GM19023 (cell line): Measurements from ENCODE around the gene COL20A1.
"Not testable (repeated sequence)": the region's sequence is repeated elsewhere in the genome, so short reads cannot be mapped to it uniquely, and the experiment has no call there.

Experiments used
- ATAC-seq: cut with Tn5 transposase; IDR thresholded peaks from one replicate; pipeline ENCODE4 v1.9.1; 2021; ENCODE audit warnings: mild to moderate bottlenecking, moderate library complexity; ENCODE audit not compliant: unreplicated experiment

COL20A1 gene

DNA sequence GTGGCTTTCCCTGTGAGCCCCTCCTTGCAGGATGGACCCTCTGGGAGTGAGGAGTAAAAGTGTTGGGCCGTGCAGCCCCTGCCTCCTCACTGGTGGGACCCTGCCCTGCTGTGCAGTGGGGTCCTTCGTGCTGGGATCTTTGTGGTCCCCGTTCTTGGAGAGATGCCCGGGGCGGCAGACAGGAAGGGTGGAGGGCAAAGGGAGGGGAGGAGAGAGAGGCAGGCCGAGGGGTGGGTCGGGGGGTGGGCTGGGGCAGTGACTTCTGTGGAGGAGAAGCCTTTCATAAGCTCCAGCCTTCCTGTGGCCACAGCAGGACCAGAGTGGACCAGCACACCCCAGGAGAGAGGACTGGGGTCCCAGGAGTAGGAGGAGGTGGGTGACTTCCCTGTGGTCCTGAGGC lies at the start of gene COL20A1:
Gene COL20A1 (plus strand): TSS at position 283 of the 400 bp plus-strand sequence. CDS start 1,922 bp downstream, outside the sequence.
- no peak for ATAC-seq

DNA sequence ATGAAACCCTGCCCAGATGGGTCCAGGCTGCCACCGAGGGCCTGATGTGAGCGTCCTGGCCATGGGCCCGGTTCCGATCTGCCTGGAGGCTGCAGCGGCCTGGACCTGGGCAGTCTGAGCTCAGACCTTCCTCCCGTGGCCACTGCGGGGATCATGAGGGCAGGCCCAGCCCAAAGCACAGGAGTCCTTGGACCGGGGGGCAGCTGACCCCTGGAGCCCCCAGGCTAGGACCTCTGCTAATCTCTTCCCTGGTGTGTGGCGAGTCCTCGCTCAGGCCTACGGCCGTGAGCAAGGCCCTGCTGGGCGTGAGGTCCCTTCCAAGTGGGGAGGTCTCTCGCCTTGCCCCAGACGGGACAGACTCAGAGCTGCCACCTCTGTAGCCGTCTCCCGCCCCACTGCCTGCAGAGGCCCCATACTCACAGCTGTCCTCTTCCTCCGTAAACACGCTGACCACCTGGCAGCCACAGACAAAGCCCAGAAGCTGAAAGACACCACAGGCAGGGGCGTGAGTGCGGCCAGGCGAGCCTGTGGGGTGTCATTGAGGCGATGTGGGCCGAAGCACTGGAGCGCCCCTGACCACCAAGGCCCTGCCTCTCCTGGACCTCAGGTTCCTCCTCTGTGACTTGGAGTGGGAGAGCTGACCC lies 49.3 kb upstream of the COL20A1 start:
- ATAC-seq = no peak

DNA sequence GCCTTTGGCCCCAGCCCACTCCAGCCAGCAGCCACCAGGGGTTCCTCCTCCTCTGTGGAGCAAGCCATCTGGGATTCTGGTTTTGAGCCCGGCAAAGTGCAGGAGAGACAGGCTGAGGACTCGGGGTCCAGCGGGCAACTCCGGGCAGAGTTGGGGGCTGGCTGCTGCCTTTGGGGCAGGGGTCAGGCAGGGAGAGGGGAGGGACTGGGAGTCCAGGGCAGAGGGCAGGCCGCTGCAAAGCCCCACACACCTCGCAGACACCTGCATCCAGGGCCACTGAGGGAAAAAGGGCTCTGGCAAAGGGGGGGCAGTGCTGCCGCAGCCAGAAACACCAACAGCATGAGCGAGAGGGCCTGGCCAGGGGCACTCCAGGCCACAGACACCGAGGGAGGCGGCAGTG lies 48.5 kb upstream of the COL20A1 start:
- no peak for ATAC-seq

DNA sequence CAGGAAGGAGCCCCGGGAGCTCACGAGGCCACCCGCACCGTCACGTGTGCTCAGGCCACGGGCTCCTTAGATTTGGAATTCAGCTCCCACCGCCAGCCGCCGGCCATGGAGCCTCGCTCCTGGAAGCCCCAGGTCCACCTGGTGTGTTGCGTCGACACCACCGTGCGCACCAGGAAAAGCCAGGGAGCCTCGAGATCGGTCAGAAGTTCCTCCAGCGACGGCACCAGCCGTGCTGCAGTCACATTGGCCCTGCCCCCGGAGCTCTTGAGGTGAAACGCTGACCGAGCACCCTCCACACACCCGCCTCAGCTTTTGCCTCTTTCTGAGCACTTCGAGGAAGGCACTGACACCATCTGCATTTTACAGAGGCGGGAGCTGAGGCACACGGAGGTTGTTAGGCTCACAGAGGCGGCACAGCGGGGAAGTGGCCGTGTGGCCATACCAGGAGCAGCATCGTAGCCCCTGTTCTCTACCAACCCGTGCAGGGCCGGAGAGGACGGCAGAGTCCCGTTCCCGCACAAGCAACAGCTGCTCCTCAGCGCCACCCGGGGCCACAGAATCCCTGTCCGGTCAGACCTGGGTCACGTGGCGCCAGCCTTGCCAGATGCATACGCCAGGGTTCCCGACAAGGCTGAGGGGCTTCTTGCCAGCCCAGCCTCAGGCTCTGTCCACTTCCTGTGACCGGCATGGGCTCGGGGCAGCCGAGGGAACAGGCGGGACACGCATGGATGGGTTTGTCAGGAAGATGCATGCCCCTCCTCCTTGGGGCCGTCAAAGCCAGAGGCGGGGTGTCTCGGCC lies 46.3 kb upstream of the COL20A1 start:
- ATAC-seq = no peak

DNA sequence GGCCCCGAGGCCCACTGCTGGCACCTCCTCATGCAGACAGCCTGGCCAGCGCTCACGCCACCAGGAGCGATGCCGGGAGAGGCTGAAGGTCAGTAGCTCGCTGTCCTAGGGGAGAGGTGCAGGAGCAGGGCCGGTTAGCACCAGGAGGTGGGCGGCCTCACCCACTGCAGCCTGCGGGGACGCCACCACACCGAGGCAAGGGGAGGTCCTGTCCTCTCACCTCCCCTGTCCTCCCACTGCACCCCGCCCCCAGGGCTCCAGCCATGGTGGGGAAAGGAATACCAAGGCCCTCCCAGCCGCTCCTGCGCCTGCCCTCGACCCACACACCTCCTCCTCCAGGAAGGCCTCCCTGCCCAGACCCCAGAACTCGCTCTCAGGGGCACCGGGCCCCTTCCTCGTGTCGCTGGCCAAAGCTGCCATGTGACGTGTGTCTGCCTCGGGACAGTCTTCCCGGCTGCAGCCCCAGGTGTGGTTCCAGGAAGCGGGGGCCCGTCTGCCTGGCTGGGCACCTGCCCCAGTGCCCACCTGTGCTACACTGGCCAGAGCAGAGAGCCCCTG lies 45.2 kb upstream of the COL20A1 start:
- ATAC-seq = no peak

DNA sequence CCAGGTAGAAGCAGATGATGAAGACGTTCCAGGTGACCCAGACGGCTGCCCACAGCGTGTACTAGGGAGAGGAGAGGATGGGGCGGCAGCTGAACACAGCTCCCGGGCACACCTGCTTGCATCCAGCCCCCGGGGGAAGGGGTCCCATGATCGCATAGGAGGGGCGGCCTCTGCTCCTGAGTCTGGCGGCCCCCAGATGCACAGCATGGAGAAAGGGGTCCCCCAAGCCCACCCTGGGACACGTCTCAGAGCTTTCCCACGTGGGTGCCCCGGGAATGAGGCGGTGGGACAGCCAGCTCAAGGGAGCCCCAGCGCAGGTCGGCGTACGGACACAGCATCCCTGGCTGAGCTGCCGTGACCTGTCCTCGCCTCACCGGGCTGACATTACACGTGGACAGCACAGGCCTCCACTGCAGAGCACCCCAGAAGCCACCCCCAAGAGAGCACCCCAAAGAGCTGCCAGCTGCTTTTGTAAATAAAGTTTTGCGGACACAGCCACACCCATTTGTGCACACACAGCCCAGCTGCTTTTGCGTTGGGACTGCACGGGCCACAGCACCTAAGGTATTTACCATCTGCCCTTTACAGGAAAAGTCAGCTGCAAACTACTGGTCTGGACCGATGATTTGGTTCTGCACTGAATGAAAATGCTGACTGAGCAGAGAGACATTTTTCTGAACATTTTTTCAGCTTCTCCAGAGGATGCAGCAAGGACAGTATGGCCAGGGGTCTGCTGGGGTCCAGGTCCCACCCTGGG lies 44.0 kb upstream of the COL20A1 start:
- no peak for ATAC-seq

DNA sequence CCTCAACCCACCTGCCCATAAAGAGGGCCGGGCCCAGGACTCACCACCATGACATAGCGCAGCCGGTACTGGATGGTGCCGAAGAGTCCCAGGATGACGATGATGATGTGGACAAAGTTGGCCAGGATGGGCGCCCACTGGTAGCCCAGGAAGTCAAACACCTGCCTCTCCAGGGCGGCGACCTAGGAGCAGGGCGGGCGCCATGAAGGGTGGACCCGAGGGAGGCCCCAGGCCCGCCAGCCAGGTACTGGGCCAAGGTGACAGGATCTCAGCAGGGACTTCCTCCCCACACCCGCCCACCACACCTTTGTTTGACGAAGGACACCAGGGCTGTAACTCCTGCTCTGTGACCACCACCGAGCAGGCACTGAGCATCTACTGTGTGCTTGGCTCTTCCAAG lies 43.1 kb upstream of the COL20A1 start:
- no peak for ATAC-seq

DNA sequence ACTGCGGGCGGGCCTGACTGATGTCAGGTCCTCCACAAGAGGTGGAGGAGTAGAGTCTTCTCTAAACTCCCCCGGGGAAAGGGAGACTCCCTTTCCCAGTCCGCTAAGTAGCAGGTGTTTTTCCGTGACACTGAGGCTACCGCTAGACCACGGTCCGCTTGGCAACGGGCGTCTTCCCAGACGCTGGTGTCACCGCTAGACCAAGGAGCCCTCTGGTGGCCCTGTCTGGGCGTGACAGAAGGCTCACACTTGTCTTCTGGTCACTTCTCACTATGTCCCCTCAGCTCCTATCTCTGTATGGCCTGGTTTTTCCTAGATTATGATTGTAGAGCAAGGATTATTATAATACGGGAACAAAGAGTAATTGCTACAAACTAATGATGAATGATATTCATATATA lies 41.6 kb upstream of the COL20A1 start:
- ATAC-seq = not testable (repeated sequence)

DNA sequence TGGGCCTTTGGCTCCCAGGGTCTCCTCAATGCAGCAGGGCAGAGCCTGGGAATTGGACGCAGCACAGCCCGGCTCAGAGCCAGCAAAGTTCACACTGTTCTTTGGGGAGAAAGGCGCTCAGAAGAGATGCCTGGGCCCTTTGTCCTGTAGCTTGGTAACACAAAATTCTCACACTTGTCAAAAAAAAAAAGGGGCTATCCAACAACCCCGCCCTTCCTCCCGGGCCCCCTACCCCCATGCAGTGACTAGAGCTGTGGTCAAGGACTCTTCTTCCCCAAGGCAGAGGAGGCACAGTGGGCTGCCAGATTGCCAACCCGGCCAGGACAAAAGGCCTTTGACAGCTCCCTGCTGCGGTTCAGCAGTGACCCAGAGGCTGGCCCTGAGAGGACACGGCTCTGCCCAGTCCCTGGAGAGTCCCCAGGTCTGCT lies 40.7 kb upstream of the COL20A1 start:
- no peak for ATAC-seq

DNA sequence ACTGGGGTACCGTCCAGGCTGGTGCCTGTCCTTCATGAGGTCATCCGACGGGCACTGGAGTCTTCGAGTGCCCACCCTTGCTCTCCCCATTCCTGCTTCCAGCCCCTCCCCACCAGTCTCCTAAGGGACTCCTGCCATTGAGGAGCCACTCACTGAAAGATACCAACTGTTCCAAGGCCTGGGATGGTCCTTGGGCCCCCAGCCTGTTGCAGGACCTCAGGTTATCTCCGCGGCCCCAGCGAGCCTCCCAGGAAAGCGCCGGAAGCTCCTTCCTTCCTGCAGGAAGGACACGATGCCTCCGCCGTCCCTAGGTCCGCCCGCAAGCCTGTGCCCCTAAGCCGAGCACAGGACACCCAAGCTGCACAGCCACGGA lies 39.9 kb upstream of the COL20A1 start:
- ATAC-seq = no peak

DNA sequence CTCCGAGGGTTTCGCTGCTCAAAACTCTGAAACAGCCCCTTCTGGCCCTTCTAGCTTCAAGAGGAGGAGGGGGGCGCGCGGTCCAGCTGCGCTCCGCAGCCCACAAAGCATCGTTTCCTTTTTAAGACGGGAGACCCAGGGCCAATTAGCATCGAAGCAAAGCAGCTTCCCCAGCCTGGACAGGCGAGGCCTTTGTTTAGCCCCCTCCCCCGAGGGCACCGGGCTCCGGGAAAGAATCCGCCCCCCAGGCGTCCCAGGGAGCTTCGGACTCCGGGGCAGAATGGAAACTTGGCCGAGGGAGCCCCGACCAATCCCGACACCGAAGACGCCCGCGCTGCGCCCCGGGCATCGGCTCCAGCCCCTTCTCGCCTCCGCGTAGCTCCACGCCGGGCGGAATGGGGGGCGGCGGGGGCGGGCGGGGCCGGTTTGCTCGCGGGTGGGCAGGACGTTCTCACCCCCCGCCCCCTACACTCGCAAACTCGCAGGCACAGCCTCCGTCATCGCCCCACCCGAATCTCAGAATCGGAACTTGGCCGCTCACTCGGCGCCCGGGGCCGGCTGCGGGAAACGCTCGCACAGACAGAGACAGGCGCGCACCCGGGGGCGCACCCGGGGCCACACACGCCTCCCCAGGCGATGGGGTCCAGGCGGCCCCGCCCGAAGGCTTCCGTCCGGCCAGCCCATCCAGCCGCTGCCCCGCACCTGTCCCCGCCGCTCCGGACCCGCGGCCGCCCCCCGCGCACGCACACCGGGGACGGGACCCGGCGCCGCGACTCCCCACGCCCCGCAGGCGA lies 39.4 kb upstream of the COL20A1 start:
- ATAC-seq = no peak

DNA sequence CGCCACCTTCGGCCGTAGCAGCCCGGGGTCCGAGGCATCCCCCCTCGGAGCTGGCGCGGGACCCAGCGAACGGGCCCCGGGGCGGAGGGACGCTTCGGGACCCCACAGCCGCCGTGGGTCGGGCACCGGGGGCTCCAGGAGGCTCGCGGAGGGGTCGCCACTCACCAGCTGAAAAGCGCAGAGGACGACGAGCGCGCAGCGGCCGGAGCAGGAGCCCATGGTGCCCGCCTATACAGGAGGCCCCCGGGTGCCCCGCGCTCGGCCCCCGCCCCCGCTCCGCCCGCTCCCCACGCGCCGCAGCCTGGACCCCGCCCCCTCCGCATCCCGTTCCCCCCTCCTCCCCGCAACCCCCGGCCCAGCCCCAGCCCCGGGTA lies 38.8 kb upstream of the COL20A1 start, which contains the start of gene NKAIN4:
Gene NKAIN4 (minus strand): TSS at position 232 of the 374 bp plus-strand sequence. CDS start 13 bp downstream, at position 219.
- no peak for ATAC-seq

DNA sequence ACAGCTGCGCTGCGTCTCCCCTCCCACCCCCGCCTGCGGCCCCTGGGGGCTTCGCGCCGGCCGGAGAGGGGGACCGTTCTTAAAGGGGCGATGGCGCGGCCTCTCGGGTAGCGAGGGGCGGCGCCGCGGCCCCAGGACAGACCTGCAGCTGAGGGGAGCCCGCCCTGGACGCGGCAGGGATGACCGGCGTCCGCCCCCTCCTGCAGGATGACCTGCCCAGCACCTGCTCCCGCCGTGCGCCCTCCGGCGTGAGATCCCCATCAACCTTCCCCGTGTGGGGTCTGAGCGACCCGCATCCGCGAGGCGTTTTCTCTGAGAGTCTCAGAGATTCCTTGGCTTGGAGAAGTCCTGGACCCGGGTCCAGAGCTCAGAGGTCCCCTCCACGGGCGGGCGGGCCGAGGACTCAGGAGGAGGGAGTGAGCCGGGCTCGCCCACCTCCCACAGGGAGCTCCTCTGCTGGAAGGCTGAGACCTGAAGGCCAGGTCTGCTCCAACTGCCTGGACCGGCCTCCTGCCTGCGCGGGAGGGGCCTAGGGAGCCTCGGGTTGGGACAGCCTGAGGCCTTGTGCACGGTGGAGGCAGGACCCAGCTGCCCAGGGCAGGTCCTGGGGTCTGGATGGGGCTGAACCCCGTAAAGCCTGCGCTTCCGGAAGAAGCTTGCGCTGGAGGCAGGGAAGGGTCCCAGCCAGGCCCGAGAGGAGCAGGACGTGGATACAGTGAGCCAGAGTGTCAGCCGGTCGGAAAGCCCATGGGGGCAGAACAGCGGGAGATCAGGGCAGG lies 38.2 kb upstream of the COL20A1 start:
- ATAC-seq = no peak

DNA sequence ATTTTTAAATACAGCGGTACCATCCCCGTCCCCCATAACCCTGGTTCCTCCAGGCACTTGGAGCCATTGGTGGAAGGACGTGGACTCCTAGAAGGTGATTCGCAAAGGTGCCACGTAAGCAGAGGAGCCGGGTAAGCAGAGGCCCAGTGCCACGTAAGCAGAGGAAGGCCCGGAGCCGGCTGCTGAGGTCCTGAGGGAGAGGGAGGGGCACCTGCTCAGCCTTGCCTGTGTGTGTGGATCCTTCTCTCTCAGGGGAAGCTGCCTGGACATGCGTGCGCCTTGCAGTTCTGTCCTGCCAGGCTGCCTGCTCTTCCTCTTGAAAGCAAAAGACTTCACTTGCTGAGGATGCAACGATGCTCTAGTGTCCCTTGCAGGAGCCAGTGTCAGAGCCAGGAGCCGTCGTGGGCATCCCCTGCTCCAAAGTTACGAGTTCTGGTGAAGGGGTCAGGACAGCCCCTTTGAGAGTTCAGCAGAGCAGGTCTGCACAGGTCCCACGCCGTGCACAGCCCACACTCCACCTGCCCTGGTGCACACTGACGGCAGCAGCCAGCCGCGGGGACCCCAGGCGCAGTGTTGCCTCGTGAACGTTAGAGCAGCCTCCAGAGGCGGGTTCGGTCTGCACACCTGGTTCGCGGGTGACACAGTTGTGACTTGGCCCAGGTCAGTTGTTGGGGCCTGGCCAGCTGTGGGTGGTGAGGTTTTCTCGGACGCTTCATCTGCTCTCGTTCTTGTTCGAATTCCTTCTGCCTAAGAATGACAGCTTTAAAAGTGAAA lies 36.9 kb upstream of the COL20A1 start:
- no peak for ATAC-seq

DNA sequence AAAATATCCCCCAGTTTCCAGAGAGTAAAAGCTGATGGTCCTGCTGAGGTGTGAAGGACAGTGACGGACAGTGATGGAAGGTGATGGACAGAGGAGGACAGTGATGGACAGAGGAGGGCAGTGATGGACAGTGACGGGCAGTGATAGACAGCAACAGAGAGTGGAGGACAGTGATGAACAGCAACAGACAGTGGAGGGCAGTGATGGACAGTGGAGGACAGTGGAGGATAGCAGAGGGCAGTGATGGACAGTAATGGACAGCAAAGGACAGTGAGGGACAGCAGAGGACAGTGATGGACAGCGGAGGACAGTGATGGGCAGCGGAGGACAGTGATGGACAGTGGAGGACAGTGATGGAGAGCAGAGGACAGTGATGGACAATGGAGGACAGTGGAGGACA lies 36.0 kb upstream of the COL20A1 start:
- no peak for ATAC-seq

DNA sequence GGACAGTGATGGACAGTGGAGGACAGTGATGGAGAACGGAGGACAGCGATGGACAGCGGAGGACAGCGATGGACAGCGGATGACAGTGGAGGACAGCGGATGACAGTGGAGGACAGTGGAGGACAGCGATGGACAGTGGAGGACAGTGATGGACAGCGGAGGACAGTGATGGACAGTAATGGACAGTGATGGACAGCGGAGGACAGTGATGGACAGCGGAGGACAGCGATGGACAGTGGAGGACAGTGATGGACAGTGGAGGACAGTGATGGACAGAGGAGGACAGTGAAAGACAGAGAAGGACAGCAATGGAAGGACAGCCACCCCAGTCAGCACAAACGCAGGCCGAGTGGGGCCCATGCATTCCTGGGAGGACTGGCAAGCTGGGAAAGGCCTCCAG lies 35.4 kb upstream of the COL20A1 start:
- no peak for ATAC-seq

DNA sequence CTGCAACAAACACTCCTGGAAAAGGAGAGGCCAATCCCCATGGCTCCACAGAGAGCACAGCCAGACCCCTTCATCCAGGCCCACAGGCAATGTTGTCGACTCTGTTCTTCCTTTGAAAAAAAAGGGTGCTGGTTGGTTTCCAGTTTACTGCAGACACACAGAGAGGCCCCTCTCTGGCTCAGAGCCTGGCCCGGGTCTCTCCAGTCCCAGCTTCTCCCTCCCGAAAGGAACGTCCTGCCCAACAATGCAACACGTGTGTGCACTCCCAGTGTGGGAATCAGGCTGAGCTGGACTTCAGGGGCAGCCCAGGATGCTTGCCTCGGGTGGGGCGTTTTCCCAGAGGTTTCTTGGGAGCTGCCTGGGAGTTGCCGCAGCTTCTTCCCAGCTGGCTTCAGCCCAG lies 34.2 kb upstream of the COL20A1 start:
- ATAC-seq = no peak

DNA sequence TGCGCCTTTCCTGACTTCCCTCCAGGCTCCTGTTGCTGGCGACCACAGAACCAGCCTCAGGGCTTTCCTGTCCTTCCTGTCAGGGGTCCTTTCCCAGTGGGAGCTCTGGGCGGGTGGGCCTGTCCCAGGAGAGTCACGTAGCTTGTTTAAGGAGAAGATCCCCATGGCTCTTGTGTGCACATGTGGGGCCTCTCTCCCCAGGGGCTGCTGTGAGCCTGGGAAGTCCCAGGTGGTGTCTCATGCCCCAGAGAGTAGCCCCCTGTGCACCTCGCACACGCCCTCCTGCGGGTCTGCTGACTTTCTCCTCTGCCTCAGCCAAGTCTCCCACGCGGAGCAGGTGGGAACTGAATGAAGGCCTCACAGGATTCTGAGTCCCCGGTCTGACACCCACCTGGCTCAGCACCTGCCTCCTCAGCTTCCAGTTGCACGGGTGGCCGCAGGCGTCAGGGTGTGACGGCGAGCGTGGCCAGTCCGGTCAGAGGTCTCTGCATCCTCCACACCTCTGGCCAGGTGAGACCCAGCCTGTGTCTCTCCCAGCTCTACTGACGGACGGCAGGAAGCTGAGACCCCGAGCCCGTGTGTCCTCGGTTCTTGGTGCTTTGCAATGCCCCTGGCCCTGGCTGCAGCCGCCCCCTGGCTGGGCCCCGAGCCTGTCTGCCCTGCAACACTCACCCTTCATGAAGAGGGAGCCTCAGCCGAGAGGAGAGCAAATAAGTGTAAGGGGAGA lies 33.1 kb upstream of the COL20A1 start:
- no peak for ATAC-seq
